Upper lobe of left lung (tissue), 6 donors: Measurements from ENCODE around the gene ACVR1. TPM values are rescaled to one million over a fixed set of nuclear protein-coding genes. Genes with fewer than 3 reads are reported as not detected.
A peak's percentile ranks its signal among the peaks of the same experiment; 100 is the strongest.

Experiments
- ATAC-seq, 2 donors: fragments of 200-7000 bp; cut with Tn5 transposase; one replicate each; pipeline ENCODE4 v1.9.1; 2022; ENCODE audit warnings: mild to moderate bottlenecking in 2 of 2, moderate library complexity in 2 of 2; ENCODE audit not compliant: low FRiP score in 2 of 2
- DNase-seq, 2 donors: peaks; one replicate each; pipeline ENCODE4 v3.0.0-alpha.2; 2019 to 2020
- H3K27ac ChIP-seq, 4 donors: fragments of 200-600 bp; sonication (generic); one replicate each; pipeline ENCODE4 v1.5.1; 2016 to 2019
- H3K27me3 ChIP-seq, 4 donors: fragments of 200-600 bp; sonication (generic); one replicate each; pipeline ENCODE4 v1.5.1; 2017 to 2019
- H3K36me3 ChIP-seq, 4 donors: fragments of 200-600 bp; sonication (generic); one replicate each; pipeline ENCODE4 v1.5.1; 2016 to 2019
- H3K4me1 ChIP-seq, 4 donors: fragments of 200-600 bp; sonication (generic); one replicate each; pipeline ENCODE4 v1.5.1; 2018 to 2019
- H3K4me3 ChIP-seq, 4 donors: fragments of 200-600 bp; sonication (generic); one replicate each; pipeline ENCODE4 v1.5.1; 2017 to 2019; ENCODE audit warnings: mild to moderate bottlenecking in 2 of 4, moderate library complexity in 1 of 4
- H3K9me3 ChIP-seq, 4 donors: fragments of 200-600 bp; sonication (generic); one replicate each; pipeline ENCODE4 v1.5.1; 2018 to 2019
- CTCF ChIP-seq, 6 experiments: fragments of 450-650 bp in 4 of 6; fragments of 200-600 bp in 2 of 6; sonication (generic) in 2 of 6; IDR thresholded peaks; one replicate each; pipeline ENCODE4 v1.5.1; 2016 to 2019; ENCODE audit warnings: antibody characterized with exemption in 6 of 6
- EP300 ChIP-seq, 4 donors: sonication (generic); formaldehyde crosslinking; IDR thresholded peaks; one replicate each; pipeline ENCODE4 v1.5.1; 2017; ENCODE audit warnings: antibody characterized with exemption in 4 of 4, control low read depth in 2 of 4
- POLR2A ChIP-seq, 4 donors: fragments of 450-650 bp; IDR thresholded peaks; one replicate each; pipeline ENCODE4 v1.5.1; 2016 to 2017; ENCODE audit warnings: antibody characterized with exemption in 4 of 4, mild to moderate bottlenecking in 2 of 4
- POLR2AphosphoS5 ChIP-seq, 2 donors: sonication (generic); formaldehyde crosslinking; IDR thresholded peaks; one replicate each; pipeline ENCODE4 v1.5.1; 2017; ENCODE audit warnings: antibody characterized with exemption in 2 of 2
- WGBS, 2 donors: methylation state at CpG; one replicate each; pipeline ENCODE4 v1.1.5; 2017 to 2018; 5-methylcytosine and 5-hydroxymethylcytosine counted together
- total RNA-seq, 6 donors: library from RNA; depleted of rRNA in 4 of 6; stranded (reverse); fragments of >200 nt in 4 of 6; gene quantifications; one replicate each; pipeline versions ENCODE4 v1.1.0 to v1.2.1, GENCODE V29; 2016 to 2021
- donor health status: DM: no; HTN: no; CAD: no; lungs with moderate emphysema.
- donor health status: DM: no; HTN: yes; CAD: no; lungs with severe emphysema.

The ACVR1 gene
- total RNA-seq, result 10 to 100 TPM; 16.4 to 38.8 (median 25.8) TPM

GRCh38 chr2:157876066-157876785 lies at the start of gene ACVR1:
ACVR1 (minus strand) TSS chr2:157876330; CDS start chr2:157799493, 76,837 bp downstream.
- peak within 1 kb of the TSS; percentile 92 to 98 (median 96) for H3K27ac ChIP-seq
- H3K36me3 ChIP-seq, result no peaks in the 10 kb centered on the region
- H3K4me1 ChIP-seq, result peaks cover 19 to 26% (median 24%) of the 10 kb centered on the region in 4 donors
- no peaks in the 10 kb centered on the region for H3K27me3 ChIP-seq
- DNase-seq (peak; percentile 96 to 98), ATAC-seq (peak; percentile 96 to 97)
- TF ChIP-seq POLR2AphosphoS5 (IDR thresholded peaks at IDR 0.05) (peak; percentile 53 to 85), POLR2A (IDR thresholded peaks at IDR 0.05) (peak in 3 of 4 donors; percentile 24 to 75 (median 48)), CTCF (IDR thresholded peaks at IDR 0.05) (peak; percentile 42 to 84 (median 81)), EP300 (IDR thresholded peaks at IDR 0.05) (no peak)
- WGBS, 2 donors, result 2% methylated on average over 29 to 52 of the region's 85 CpGs
- peak within 1 kb of the TSS; percentile 82 to 98 (median 86) for H3K4me3 ChIP-seq
- no peaks in the 10 kb centered on the region for H3K9me3 ChIP-seq

DNA sequence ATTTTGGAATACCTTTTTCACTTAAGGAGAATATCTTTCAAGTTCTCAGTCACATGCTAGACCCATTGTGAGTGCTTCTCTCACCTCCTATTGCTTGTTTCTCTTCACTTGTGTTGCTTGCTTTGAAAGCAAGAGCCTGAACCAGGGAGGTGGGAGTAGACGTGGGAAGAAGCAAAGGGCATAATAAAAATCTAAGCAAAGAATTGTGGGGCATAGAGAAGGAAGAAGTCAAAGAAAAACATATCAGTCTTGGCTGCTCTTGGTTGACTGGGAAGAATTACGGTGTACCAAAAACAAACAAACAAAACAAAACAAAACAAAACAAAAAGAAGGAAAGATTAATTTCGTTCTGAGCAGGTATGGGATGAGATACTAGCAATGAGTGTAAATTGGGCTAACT lies 48.9 kb upstream of the ACVR1 start:
- ATAC-seq (no peak), DNase-seq (no peak)
- no peaks in the 10 kb centered on the region for H3K9me3 ChIP-seq
- H3K36me3 ChIP-seq, result no peaks in the 10 kb centered on the region
- H3K4me1 ChIP-seq, result no peaks in the 10 kb centered on the region
- TF ChIP-seq POLR2AphosphoS5 (IDR thresholded peaks at IDR 0.05) (no peak), EP300 (IDR thresholded peaks at IDR 0.05) (no peak), POLR2A (IDR thresholded peaks at IDR 0.05) (no peak), CTCF (IDR thresholded peaks at IDR 0.05) (no peak)
- WGBS, 2 donors, result 81 to 82% methylated on average over 3 of the region's 3 CpGs
- H3K27ac ChIP-seq, result no peak overlapping the region
- H3K4me3 ChIP-seq, result no peak overlapping the region
- H3K27me3 ChIP-seq, result no peaks in the 10 kb centered on the region

DNA sequence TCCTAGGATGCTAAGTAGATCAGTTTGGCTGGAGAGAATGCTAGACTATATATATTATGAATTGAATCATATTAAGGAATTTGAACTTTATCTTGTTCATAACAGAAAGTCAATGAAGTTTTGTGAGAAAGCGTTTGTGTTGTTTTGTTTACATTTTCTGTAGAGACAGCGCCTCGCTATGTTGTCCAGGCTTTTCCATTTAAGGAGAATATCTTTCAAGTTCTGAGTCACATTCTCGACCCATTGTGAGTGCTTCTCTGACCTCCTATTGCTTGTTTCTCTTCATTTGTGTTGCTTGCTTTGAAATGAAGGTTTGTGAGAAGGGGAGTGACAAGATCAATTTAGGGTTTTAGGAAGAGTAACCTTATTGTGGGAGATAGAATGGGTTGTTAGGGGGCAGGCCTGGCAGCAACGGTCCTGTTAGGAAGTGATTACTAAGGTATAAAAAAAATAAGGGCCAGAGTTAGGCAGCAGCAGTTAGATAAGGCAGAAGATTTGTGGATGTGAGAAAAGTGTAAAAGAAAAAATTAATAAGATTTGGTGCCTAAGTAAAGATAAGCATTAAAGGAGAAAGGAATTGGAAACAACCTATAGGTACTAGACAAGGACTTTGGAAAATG lies 47.6 kb upstream of the ACVR1 start:
- TF ChIP-seq POLR2AphosphoS5 (IDR thresholded peaks at IDR 0.05) (no peak), EP300 (IDR thresholded peaks at IDR 0.05) (no peak), POLR2A (IDR thresholded peaks at IDR 0.05) (no peak), CTCF (IDR thresholded peaks at IDR 0.05) (no peak)
- H3K36me3 ChIP-seq, result no peaks in the 10 kb centered on the region
- no peaks in the 10 kb centered on the region for H3K4me1 ChIP-seq
- no peak overlapping the region for H3K27ac ChIP-seq
- H3K9me3 ChIP-seq, result no peaks in the 10 kb centered on the region
- DNase-seq (no peak), ATAC-seq (no peak)
- WGBS, 2 donors, result 66 to 68% methylated on average over 5 of the region's 5 CpGs
- H3K27me3 ChIP-seq, result no peaks in the 10 kb centered on the region
- H3K4me3 ChIP-seq, result no peak overlapping the region

DNA sequence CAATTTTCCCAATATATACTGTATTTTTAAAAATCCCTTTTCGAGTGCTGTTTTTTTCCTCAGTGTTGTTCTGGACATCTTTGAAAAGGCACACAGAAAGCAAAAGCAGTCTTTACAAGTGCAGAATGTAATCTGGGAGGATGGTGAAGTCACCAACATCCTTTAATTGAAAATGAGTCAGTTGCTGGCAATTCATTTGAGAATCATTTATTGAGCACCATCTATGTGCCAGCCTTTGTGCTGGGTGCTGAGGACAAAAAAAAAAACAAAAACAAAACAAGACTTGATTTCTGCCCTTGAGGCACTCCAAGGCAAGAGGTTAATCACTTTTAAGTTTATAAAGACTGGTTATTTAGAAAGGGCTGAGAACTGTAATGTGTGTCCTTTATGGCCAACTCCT lies 46.7 kb upstream of the ACVR1 start:
- 92 to 93% methylated on average over 1 of the region's 1 CpG for WGBS, 2 donors
- Histone ChIP-seq H3K36me3 (no peaks in the 10 kb centered on the region), H3K9me3 (no peaks in the 10 kb centered on the region), H3K27me3 (no peaks in the 10 kb centered on the region), H3K4me3 (no peak overlapping the region), H3K4me1 (no peaks in the 10 kb centered on the region), H3K27ac (no peak overlapping the region)
- TF ChIP-seq POLR2AphosphoS5 (IDR thresholded peaks at IDR 0.05) (no peak), CTCF (IDR thresholded peaks at IDR 0.05) (no peak), POLR2A (IDR thresholded peaks at IDR 0.05) (no peak), EP300 (IDR thresholded peaks at IDR 0.05) (no peak)
- ATAC-seq, result no peak
- DNase-seq, result no peak
